HCT116 (cell line): Measurements from ENCODE around the gene CNOT2. TPM values are rescaled to one million over a fixed set of nuclear protein-coding genes. Genes with fewer than 3 reads are reported as not detected.

Experiments used
- ATAC-seq: fragments of 200-7000 bp; cut with Tn5 transposase; 2 replicates; pipeline ENCODE4 v1.9.1; 2020; ENCODE audit warnings: mild to moderate bottlenecking, moderate library complexity
- BruUV-seq: library from RNA; stranded (reverse); fragments of 400-500 nt; replicated peaks from 2 replicates; lab custom pipeline; 2021; lab: Mats Ljungman, UMichigan
- CTCF ChIA-PET: fragments of 300-600 bp; sonication (Branson Sonifier 250); formaldehyde crosslinking; loops from one replicate; lab custom pipeline; 2021; ENCODE audit warnings: antibody characterized with exemption; lab: Charles Lee
- POLR2A ChIA-PET: fragments of 300-600, 350-600 bp; sonication (Branson Sonifier 250); formaldehyde crosslinking; loops from one replicate; lab custom pipeline; 2021; ENCODE audit warnings: antibody characterized with exemption; lab: Charles Lee
- RAD21 ChIA-PET, 2 experiments: fragments of 300-600 bp; sonication (Branson Sonifier 250); formaldehyde crosslinking; loops; one replicate each; lab custom pipeline; 2023; ENCODE audit warnings: low total read pairs in 2 of 2; ENCODE audit not compliant: uncharacterized antibody in 2 of 2, unreplicated experiment in 2 of 2, low non-redundant PET in 1 of 2; lab: Charles Lee
- DNase-seq: peaks from one replicate; pipeline ENCODE4 v3.0.0-alpha.2; 2010; ENCODE audit warnings: low read depth, low spot score
- H2AFZ ChIP-seq: fragments of 200-600 bp; shearing (Covaris generic), sonication (generic); 2 replicates; pipeline ENCODE4 v1.6.1; 2017; ENCODE audit warnings: low read depth, mixed run types, mixed read lengths, antibody characterized with exemption, low read length; ENCODE audit not compliant: poor library complexity, severe bottlenecking
- H3K27ac ChIP-seq: 2 replicates; pipeline ENCODE4 v1.5.1; 2012; ENCODE audit warnings: low read depth, low read length
- H3K27me3 ChIP-seq: fragments of 200-600 bp; sonication (generic); 2 replicates; pipeline ENCODE4 v1.6.1; 2016; ENCODE audit warnings: mixed run types, low read length, mixed read lengths; ENCODE audit not compliant: insufficient read depth
- H3K36me3 ChIP-seq, 2 experiments: fragments of 200-500 bp in 1 of 2; fragments of 200-600 bp in 1 of 2; sonication (Bioruptor generic) in 1 of 2; sonication (generic) in 1 of 2; 2 replicates each; pipeline versions ENCODE4 v1.5.1 to v1.6.1; 2014 to 2016; ENCODE audit warnings: low read length in 2 of 2, inconsistent platforms in 1 of 2, mixed read lengths in 1 of 2, mixed run types in 1 of 2; ENCODE audit not compliant: insufficient read depth in 2 of 2, control insufficient read depth in 1 of 2
- H3K4me1 ChIP-seq, 2 experiments: fragments of 200-600 bp in 1 of 2; sonication (generic) in 1 of 2; 2 replicates each; pipeline versions ENCODE4 v1.5.1 to v1.6.1; 2012 to 2017; ENCODE audit warnings: low read length in 2 of 2, inconsistent platforms in 1 of 2, mild to moderate bottlenecking in 1 of 2, mixed read lengths in 1 of 2, mixed run types in 1 of 2, moderate library complexity in 1 of 2; ENCODE audit not compliant: insufficient read depth in 2 of 2, control insufficient read depth in 1 of 2
- H3K4me2 ChIP-seq: fragments of 200-600 bp; sonication (generic); 2 replicates; pipeline ENCODE4 v1.6.1; 2017; ENCODE audit warnings: mixed run types, low read length, mixed read lengths
- H3K4me3 ChIP-seq, 2 experiments: fragments of 200-600 bp in 1 of 2; sonication (generic) in 1 of 2; replicated peaks in 1 of 2; 2 replicates each; pipeline ENCODE4 v1.5.1; 2011 to 2016; ENCODE audit warnings: low read length in 2 of 2, control low read depth in 1 of 2, low read depth in 1 of 2, mild to moderate bottlenecking in 1 of 2, mixed read lengths in 1 of 2, mixed run types in 1 of 2
- H3K79me2 ChIP-seq: fragments of 200-600 bp; sonication (generic); 2 replicates; pipeline ENCODE4 v1.6.1; 2017; ENCODE audit warnings: mild to moderate bottlenecking, mixed run types, low read length, moderate library complexity, mixed read lengths; ENCODE audit not compliant: insufficient read depth
- H3K9ac ChIP-seq: fragments of 200-600 bp; sonication (generic); 2 replicates; pipeline ENCODE4 v1.6.1; 2016; ENCODE audit warnings: low read length, mixed read lengths
- H3K9me2 ChIP-seq: fragments of 200-600 bp; sonication (generic), shearing (Covaris generic); 2 replicates; pipeline ENCODE4 v1.6.1; 2017; ENCODE audit warnings: mixed run types, mild to moderate bottlenecking, moderate library complexity; ENCODE audit not compliant: insufficient read depth
- H3K9me3 ChIP-seq, 2 experiments: fragments of 200-500 bp in 1 of 2; fragments of 200-600 bp in 1 of 2; sonication (Bioruptor generic) in 1 of 2; sonication (generic) in 1 of 2; 2 replicates each; pipeline ENCODE4 v1.6.1; 2014 to 2017; ENCODE audit warnings: low read length in 2 of 2, mixed read lengths in 2 of 2, inconsistent platforms in 1 of 2, low read depth in 1 of 2, mild to moderate bottlenecking in 1 of 2, mixed run types in 1 of 2, moderate library complexity in 1 of 2; ENCODE audit not compliant: control insufficient read depth in 1 of 2, insufficient read depth in 1 of 2
- H4K20me1 ChIP-seq: fragments of 200-600 bp; sonication (generic), shearing (Covaris generic); 2 replicates; pipeline ENCODE4 v1.6.1; 2017; ENCODE audit warnings: mixed run types, mild to moderate bottlenecking, moderate library complexity; ENCODE audit not compliant: insufficient read depth
- CEBPB ChIP-seq: IDR thresholded peaks from 2 replicates; pipeline ENCODE4 v1.6.1; 2012; ENCODE audit warnings: low read depth
- EGR1 ChIP-seq: IDR thresholded peaks from 2 replicates; pipeline ENCODE4 v1.6.1; 2012; ENCODE audit warnings: low read depth
- EZH2 ChIP-seq: fragments of 200-600 bp; sonication (generic); IDR thresholded peaks from 2 replicates; pipeline ENCODE4 v1.6.1; 2017; ENCODE audit warnings: antibody characterized with exemption, mixed run types
- EZH2phosphoT487 ChIP-seq: fragments of 200-600 bp; IDR thresholded peaks from 2 replicates; pipeline ENCODE4 v1.6.1; 2018; ENCODE audit warnings: antibody characterized with exemption, borderline replicate concordance
- SIN3A ChIP-seq: IDR thresholded peaks from 2 replicates; pipeline ENCODE4 v1.6.1; 2012; ENCODE audit warnings: low read depth
- SP1 ChIP-seq: IDR thresholded peaks from 2 replicates; pipeline ENCODE4 v1.6.1; 2012; ENCODE audit warnings: low read depth
- SRF ChIP-seq: IDR thresholded peaks from 2 replicates; pipeline ENCODE4 v1.6.1; 2012; ENCODE audit warnings: low read depth
- ZFX ChIP-seq: fragments of 450-650 bp; IDR thresholded peaks from 2 replicates; pipeline ENCODE4 v1.6.1; 2017
- intact Hi-C: fragments of 100-400 bp; cut with micrococcal nuclease; formaldehyde crosslinking; loops from 2 replicates; pipeline ENCODE4 v1.10.0; 2022
- total RNA-seq: library from RNA; stranded (reverse); gene quantifications from one replicate; pipeline ENCODE4 v1.2.1, GENCODE V29; 2021; ENCODE audit not compliant: unreplicated experiment
- TF ChIP-seq, protein P1 (sequence below): IDR thresholded peaks from 2 replicates; pipeline ENCODE4 v1.6.1; 2012; ENCODE audit warnings: low read depth
- TF ChIP-seq, protein P2 (sequence below): IDR thresholded peaks from 2 replicates; pipeline ENCODE4 v1.6.1; 2012
- TF ChIP-seq, protein P3 (sequence below): IDR thresholded peaks from 2 replicates; pipeline ENCODE4 v1.6.1; 2012

The CNOT2 gene
- total RNA-seq, 1 experiment from 2014 or later: 58.7 TPM

DNA sequence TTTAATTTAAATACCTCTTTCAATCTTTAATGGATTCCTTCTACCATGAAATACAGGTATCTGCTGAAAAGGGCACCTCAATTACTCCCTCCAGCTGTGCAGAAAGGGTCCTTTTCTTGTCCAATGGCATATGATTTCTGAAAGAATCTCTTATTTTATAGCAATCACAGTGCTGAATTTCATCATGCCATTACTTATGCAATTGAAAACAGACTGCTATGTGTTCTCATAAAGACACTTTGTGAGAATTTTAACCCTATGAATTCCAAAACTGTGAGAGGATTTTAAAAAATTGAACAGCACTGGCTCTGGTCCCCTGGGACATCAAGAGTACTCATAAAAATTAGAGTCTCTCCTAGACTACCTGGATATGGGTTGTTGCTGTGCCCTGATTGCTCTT lies 45.9 kb upstream of the CNOT2 start (continued):
- TF ChIP-seq, protein P1, sequence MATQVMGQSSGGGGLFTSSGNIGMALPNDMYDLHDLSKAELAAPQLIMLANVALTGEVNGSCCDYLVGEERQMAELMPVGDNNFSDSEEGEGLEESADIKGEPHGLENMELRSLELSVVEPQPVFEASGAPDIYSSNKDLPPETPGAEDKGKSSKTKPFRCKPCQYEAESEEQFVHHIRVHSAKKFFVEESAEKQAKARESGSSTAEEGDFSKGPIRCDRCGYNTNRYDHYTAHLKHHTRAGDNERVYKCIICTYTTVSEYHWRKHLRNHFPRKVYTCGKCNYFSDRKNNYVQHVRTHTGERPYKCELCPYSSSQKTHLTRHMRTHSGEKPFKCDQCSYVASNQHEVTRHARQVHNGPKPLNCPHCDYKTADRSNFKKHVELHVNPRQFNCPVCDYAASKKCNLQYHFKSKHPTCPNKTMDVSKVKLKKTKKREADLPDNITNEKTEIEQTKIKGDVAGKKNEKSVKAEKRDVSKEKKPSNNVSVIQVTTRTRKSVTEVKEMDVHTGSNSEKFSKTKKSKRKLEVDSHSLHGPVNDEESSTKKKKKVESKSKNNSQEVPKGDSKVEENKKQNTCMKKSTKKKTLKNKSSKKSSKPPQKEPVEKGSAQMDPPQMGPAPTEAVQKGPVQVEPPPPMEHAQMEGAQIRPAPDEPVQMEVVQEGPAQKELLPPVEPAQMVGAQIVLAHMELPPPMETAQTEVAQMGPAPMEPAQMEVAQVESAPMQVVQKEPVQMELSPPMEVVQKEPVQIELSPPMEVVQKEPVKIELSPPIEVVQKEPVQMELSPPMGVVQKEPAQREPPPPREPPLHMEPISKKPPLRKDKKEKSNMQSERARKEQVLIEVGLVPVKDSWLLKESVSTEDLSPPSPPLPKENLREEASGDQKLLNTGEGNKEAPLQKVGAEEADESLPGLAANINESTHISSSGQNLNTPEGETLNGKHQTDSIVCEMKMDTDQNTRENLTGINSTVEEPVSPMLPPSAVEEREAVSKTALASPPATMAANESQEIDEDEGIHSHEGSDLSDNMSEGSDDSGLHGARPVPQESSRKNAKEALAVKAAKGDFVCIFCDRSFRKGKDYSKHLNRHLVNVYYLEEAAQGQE: no peak
- TF ChIP-seq, protein P2, sequence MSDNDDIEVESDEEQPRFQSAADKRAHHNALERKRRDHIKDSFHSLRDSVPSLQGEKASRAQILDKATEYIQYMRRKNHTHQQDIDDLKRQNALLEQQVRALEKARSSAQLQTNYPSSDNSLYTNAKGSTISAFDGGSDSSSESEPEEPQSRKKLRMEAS: no peak
- TF ChIP-seq SP1 (no peak), ZFX (no peak)

DNA sequence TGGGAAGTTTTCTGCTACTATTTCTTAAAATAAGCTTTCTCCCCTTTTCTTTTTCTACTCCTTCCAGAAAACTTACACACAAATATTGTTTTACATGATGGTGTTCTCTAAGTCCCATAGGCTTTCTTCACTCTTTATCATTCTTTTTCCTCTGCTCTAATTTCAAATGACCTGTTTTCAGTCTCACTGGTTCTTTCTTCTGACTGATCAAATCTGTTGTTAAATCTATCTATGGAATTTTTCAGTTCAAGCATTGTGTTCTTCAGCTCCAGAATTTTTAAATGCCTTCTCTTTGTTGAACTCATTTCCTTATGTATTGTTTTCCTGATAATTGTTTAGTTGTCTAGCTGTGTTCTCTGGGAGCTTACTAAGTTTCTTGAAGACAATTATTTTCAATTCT lies 29.5 kb upstream of the CNOT2 start:
- BruUV-seq: no TSS peak
- no peak overlapping the region for H3K9ac ChIP-seq
- RAD21 ChIA-PET: no interaction called here
- H3K27me3 ChIP-seq: no peaks in the 10 kb centered on the region
- H3K27ac ChIP-seq: no peak overlapping the region
- H3K36me3 ChIP-seq: no peaks in the 10 kb centered on the region
- H3K9me2 ChIP-seq: no peaks in the 10 kb centered on the region
- TF ChIP-seq, protein P3, sequence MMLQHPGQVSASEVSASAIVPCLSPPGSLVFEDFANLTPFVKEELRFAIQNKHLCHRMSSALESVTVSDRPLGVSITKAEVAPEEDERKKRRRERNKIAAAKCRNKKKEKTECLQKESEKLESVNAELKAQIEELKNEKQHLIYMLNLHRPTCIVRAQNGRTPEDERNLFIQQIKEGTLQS: no peak
- TF ChIP-seq ZFX (no peak), SRF (no peak), EZH2phosphoT487 (no peak), SIN3A (no peak), EGR1 (no peak), EZH2 (no peak), CEBPB (no peak)
- TF ChIP-seq, protein P2: no peak
- intact Hi-C loops: no loop called here
- no peak overlapping the region for H2AFZ ChIP-seq
- no peak for ATAC-seq
- H3K79me2 ChIP-seq: no peaks in the 10 kb centered on the region
- no peaks in the 10 kb centered on the region for H3K9me3 ChIP-seq
- H3K4me1 ChIP-seq: no peaks in the 10 kb centered on the region
- H3K4me3 ChIP-seq: no peak overlapping the region
- CTCF ChIA-PET: no interaction called here
- H4K20me1 ChIP-seq: no peaks in the 10 kb centered on the region
- DNase-seq: no peak
- no peak overlapping the region for H3K4me2 ChIP-seq
- POLR2A ChIA-PET: no interaction called here
